ENCODE measurements around the gene NAA25.
"Not testable (repeated sequence)": the region's sequence is repeated elsewhere in the genome, so short reads cannot be mapped to it uniquely, and the experiment has no call there.

The NAA25 gene

GRCh38 chr12:112015938-112016337 is 92.6 kb downstream of the NAA25 start:
- H3K27ac Mint-ChIP-seq = peak overlapping the region; percentile 32
- H3K27me3 Mint-ChIP-seq (ENCODE audit: low read depth) = no peaks in the 10 kb centered on the region
- no peaks in the 10 kb centered on the region for H3K9me3 Mint-ChIP-seq
- peak overlapping the region; percentile 56 for H3K4me3 Mint-ChIP-seq
- H3K36me3 Mint-ChIP-seq (ENCODE audit: low read depth) = peaks cover 52% of the 10 kb centered on the region
- DNase-seq (ENCODE audit: low spot score) = no peak
- H3K4me1 Mint-ChIP-seq (ENCODE audit: low read depth) = peaks cover 37% of the 10 kb centered on the region

DNA sequence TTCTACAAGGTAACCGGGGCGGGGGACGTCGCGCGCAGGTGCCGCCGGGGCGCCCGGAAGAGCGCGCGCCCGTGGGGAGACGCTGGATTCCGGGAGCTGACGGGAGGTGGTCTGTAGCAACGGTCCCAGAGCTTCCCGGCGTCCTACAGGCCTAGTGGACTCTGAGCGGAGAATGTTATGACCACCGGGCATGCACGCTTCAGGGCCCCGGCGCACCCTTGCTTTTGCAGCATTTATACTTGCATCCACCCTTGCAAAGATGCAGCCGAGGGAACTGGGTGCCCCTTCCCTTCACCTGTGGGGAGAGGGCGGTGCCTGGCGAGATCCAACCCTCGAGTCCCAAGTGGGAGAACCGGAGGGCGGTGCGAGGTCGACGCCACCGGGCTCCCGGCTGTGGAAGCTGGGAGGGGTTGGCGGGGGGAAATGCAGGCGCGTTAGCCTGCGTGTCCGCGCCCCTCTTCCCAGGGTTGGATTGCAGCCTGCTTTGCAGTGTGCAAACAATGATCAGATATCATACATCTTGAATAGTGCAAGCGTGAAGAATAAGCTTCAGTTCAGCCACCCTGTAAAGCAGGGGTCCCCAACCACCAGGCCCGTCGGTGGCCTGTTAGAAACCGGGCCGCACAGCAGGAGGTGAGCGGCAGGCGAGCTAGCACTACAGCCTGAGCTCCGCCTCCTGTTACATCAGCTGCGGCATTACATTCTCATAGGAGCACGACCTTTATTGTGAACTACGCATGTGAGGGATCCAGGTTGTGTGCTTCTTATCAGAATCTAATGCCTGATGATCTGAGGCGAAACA is 94.8 kb downstream of the NAA25 start:
- Mint-ChIP-seq H3K36me3 (ENCODE audit: low read depth) (peaks cover 52% of the 10 kb centered on the region), H3K27ac (peak overlapping the region; percentile 89), H3K4me1 (ENCODE audit: low read depth) (peaks cover 41% of the 10 kb centered on the region), H3K27me3 (ENCODE audit: low read depth) (no peaks in the 10 kb centered on the region), H3K4me3 (peak overlapping the region; percentile 87), H3K9me3 (no peaks in the 10 kb centered on the region)
- DNase-seq (ENCODE audit: low spot score) = peak; percentile 68

GRCh38 chr12:112012775-112013600 is 95.6 kb downstream of the NAA25 start, which contains the start of the genes ERP29 and TMEM116:
Gene ERP29 (plus strand): TSS chr12:112013426. CDS start chr12:112013466, 40 bp downstream.
Gene TMEM116 (minus strand): TSS chr12:112013165. CDS start chr12:112005270, 7,895 bp downstream.
- no peaks in the 10 kb centered on the region for H3K9me3 Mint-ChIP-seq
- H3K4me3 Mint-ChIP-seq = peak within 1 kb of the TSS; percentile 87
- H3K27me3 Mint-ChIP-seq (ENCODE audit: low read depth) = no peaks in the 10 kb centered on the region
- DNase-seq (ENCODE audit: low spot score) = peak; percentile 99
- peaks cover 38% of the 10 kb centered on the region for H3K4me1 Mint-ChIP-seq (ENCODE audit: low read depth)
- peaks cover 45% of the 10 kb centered on the region for H3K36me3 Mint-ChIP-seq (ENCODE audit: low read depth)
- peak within 1 kb of the TSS; percentile 96 for H3K27ac Mint-ChIP-seq

DNA sequence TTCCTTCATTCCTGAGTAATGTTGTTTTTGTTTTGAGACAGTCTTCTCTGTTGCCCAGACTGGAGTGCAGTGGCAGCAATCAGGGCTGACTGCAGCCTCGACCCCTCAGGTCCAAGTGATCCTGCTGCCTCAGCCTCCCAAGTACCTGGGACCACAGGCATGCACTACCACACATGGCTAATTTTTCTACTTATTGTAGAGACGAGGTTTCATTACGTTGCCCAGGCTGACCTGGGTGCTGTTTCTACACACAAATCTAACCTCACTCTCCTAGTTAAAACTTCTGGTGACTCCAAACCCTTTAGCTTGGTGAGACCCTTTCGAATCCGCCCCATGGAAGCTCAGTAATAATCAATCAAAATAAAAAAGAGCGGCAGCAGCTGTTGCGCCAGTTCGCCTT is 96.9 kb downstream of the NAA25 start:
- no peak for DNase-seq (ENCODE audit: low spot score)
- Mint-ChIP-seq H3K9me3 (no peaks in the 10 kb centered on the region), H3K4me3 (peak overlapping the region; percentile 84), H3K27ac (peak overlapping the region; percentile 96), H3K4me1 (ENCODE audit: low read depth) (peaks cover 38% of the 10 kb centered on the region), H3K36me3 (ENCODE audit: low read depth) (peaks cover 38% of the 10 kb centered on the region), H3K27me3 (ENCODE audit: low read depth) (no peaks in the 10 kb centered on the region)

GRCh38 chr12:112010415-112011344 is 97.9 kb downstream of the NAA25 start:
- no peaks in the 10 kb centered on the region for H3K27me3 Mint-ChIP-seq (ENCODE audit: low read depth)
- H3K36me3 Mint-ChIP-seq (ENCODE audit: low read depth) = peaks cover 30% of the 10 kb centered on the region
- peak overlapping the region; percentile 96 for H3K27ac Mint-ChIP-seq
- H3K4me1 Mint-ChIP-seq (ENCODE audit: low read depth) = peaks cover 40% of the 10 kb centered on the region
- no peaks in the 10 kb centered on the region for H3K9me3 Mint-ChIP-seq
- H3K4me3 Mint-ChIP-seq = peak overlapping the region; percentile 84
- DNase-seq (ENCODE audit: low spot score) = no peak

DNA sequence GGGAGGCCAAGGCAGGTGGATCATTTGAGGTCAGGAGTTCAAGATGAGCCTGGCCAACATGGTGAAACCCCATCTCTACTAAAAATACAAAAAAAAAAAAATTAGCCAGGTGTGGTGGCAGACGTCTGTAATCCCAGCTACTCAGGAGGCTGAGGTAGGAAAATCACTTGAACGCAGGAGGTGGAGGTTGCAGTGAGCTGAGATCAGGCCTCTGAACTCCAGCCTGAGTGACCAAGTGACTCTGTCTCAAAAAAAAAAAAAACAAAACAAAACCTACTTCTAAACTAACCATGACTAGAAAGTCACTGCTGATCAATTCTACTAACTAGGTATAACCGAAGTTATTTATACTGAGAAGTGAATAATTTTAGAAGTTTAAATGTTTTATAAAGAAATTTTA is 99.0 kb downstream of the NAA25 start:
- peaks cover 41% of the 10 kb centered on the region for H3K4me1 Mint-ChIP-seq (ENCODE audit: low read depth)
- not testable (repeated sequence) for H3K27ac Mint-ChIP-seq

GRCh38 chr12:112008918-112009317 is 99.7 kb downstream of the NAA25 start:
- peaks cover 37% of the 10 kb centered on the region for H3K4me1 Mint-ChIP-seq (ENCODE audit: low read depth)

More for the DNA sequence above, 99.0 kb downstream of the NAA25 start:
- not testable (repeated sequence) for H3K9me3 Mint-ChIP-seq; H3K4me3 Mint-ChIP-seq; H3K27me3 Mint-ChIP-seq (ENCODE audit: low read depth); DNase-seq (ENCODE audit: low spot score)
- H3K36me3 Mint-ChIP-seq (ENCODE audit: low read depth) = peaks cover 26% of the 10 kb centered on the region

DNA sequence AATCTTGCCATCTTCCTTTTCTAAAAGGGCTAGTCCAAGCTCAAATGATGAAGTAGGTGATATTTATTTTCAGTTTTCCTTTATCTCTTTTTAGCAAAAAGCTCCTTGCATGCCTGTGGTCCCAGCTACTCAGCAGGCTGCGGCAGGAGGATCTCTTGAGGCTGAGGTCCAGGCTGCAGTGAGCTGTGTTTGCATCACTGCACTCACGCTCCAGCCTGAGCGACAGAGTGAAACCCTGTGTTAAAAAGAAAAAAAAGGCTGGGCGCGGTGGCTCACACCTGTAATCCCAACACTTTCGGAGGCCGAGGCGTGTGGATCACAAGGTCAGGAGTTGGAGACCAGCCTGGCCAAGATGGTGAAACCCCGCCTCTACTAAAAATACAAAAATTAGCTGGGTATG is 100.6 kb downstream of the NAA25 start:
- Mint-ChIP-seq H3K4me3 (no peak overlapping the region), H3K27ac (no peak overlapping the region), H3K9me3 (no peaks in the 10 kb centered on the region), H3K4me1 (ENCODE audit: low read depth) (peaks cover 38% of the 10 kb centered on the region), H3K36me3 (ENCODE audit: low read depth) (peaks cover 25% of the 10 kb centered on the region), H3K27me3 (ENCODE audit: low read depth) (no peaks in the 10 kb centered on the region)
- no peak for DNase-seq (ENCODE audit: low spot score)

More at GRCh38 chr12:112008918-112009317, 99.7 kb downstream of the NAA25 start:
- DNase-seq (ENCODE audit: low spot score) = no peak
- Mint-ChIP-seq H3K27ac (no peak overlapping the region), H3K4me3 (no peak overlapping the region), H3K27me3 (ENCODE audit: low read depth) (no peaks in the 10 kb centered on the region), H3K36me3 (ENCODE audit: low read depth) (peaks cover 21% of the 10 kb centered on the region), H3K9me3 (no peaks in the 10 kb centered on the region)

- no peak for DNase-seq (ENCODE audit: low spot score)
- Mint-ChIP-seq H3K9me3 (no peaks in the 10 kb centered on the region), H3K27me3 (ENCODE audit: low read depth) (no peaks in the 10 kb centered on the region), H3K27ac (no peak overlapping the region), H3K36me3 (ENCODE audit: low read depth) (peaks cover 28% of the 10 kb centered on the region), H3K4me3 (no peak overlapping the region), H3K4me1 (ENCODE audit: low read depth) (peaks cover 44% of the 10 kb centered on the region)
These were observed 102.9 kb downstream of the NAA25 start for GRCh38 chr12:112005419-112006395.

GRCh38 chr12:112004041-112004440 is 104.5 kb downstream of the NAA25 start:
- H3K4me3 Mint-ChIP-seq = no peak overlapping the region
- H3K9me3 Mint-ChIP-seq = no peaks in the 10 kb centered on the region
- DNase-seq (ENCODE audit: low spot score) = no peak
- H3K27ac Mint-ChIP-seq = no peak overlapping the region
- no peaks in the 10 kb centered on the region for H3K27me3 Mint-ChIP-seq (ENCODE audit: low read depth)
- peaks cover 44% of the 10 kb centered on the region for H3K4me1 Mint-ChIP-seq (ENCODE audit: low read depth)
- peaks cover 31% of the 10 kb centered on the region for H3K36me3 Mint-ChIP-seq (ENCODE audit: low read depth)

- H3K4me1 Mint-ChIP-seq (ENCODE audit: low read depth) = peaks cover 50% of the 10 kb centered on the region
- DNase-seq (ENCODE audit: low spot score) = no peak
- H3K9me3 Mint-ChIP-seq = no peaks in the 10 kb centered on the region
- peaks cover 40% of the 10 kb centered on the region for H3K36me3 Mint-ChIP-seq (ENCODE audit: low read depth)
- peak overlapping the region; percentile 61 for H3K4me3 Mint-ChIP-seq
- H3K27ac Mint-ChIP-seq = peak overlapping the region; percentile 41
- no peaks in the 10 kb centered on the region for H3K27me3 Mint-ChIP-seq (ENCODE audit: low read depth)
These were observed 107.0 kb downstream of the NAA25 start for GRCh38 chr12:112001576-112001975.

GRCh38 chr12:112000820-112001219 is 107.8 kb downstream of the NAA25 start:
- Mint-ChIP-seq H3K9me3 (no peaks in the 10 kb centered on the region), H3K4me3 (peak overlapping the region; percentile 46), H3K27me3 (ENCODE audit: low read depth) (no peaks in the 10 kb centered on the region), H3K4me1 (ENCODE audit: low read depth) (peaks cover 50% of the 10 kb centered on the region), H3K27ac (peak overlapping the region; percentile 35), H3K36me3 (ENCODE audit: low read depth) (peaks cover 45% of the 10 kb centered on the region)
- no peak for DNase-seq (ENCODE audit: low spot score)
